Sciatic nerve (tissue), 2 donors: Measurements from ENCODE around the gene TUBB6. TPM values are rescaled to one million over a fixed set of nuclear protein-coding genes. Genes with fewer than 3 reads are reported as not detected.
A peak's percentile ranks its signal among the peaks of the same experiment; 100 is the strongest.

ENCODE experiments used
- ATAC-seq: fragments of 200-7000 bp; cut with Tn5 transposase; one replicate; pipeline ENCODE4 v1.9.1; 2020; ENCODE audit warnings: mild to moderate bottlenecking, moderate library complexity
- DNase-seq: peaks from one replicate; pipeline ENCODE4 v3.0.0-alpha.2; 2020; ENCODE audit warnings: low spot score
- intact Hi-C: fragments of 100-400 bp; cut with DNase I; formaldehyde crosslinking; loops from one replicate; pipeline ENCODE4 v1.14.2; 2022
- total RNA-seq: library from RNA; stranded (reverse); fragmentation: NEBNext Ultra II Directional; extraction: Animal tissue kit (Norgen Biotek cat#: 25700); gene quantifications from one replicate; pipeline ENCODE4 v1.2.1, GENCODE V29; 2021
- donor health status: DM: no; HTN: no; CAD: no.
- donor health status: DM: no; HTN: no; CAD: no.

Gene TUBB6
- 141 TPM for total RNA-seq

DNA sequence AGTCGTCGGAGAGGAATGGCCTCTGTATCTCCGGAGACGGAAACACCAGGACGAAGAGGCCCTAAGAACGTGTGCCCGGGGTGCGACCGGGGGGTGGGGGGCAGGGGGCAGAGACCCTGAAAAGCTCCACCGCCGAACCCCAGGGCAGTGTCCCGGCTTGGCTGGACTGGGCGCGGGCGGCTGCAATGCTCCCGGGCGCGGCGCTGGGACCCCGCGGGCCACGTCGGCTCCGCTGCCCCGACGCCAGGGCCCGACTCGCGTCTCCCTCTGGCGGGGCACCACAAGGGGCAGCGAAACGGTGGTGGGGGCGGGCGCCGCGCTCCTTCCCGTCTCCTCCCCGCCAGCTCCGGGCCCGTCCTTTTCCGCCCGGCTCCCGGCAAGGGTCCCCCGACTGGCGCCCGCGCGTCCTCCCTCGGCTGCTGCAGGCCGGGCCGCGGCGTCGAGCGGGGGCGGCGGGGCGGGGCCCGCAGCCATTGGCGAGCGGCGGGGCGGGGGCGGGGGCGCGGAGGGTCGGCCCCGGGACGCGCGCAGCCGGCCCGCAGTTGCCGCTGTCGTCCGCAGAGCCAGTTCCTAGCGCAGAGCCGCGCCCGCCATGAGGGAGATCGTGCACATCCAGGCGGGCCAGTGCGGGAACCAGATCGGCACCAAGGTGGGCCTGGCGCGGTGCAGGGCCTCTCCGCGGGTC is at the start of gene TUBB6:
TSS of gene TUBB6 (plus strand) at position 541 of the 685 bp plus-strand sequence. CDS start at position 593, 52 bp downstream.
- ATAC-seq (peak; percentile 52), DNase-seq (peak; percentile 85)
- intact Hi-C loops = no loop called here

DNA sequence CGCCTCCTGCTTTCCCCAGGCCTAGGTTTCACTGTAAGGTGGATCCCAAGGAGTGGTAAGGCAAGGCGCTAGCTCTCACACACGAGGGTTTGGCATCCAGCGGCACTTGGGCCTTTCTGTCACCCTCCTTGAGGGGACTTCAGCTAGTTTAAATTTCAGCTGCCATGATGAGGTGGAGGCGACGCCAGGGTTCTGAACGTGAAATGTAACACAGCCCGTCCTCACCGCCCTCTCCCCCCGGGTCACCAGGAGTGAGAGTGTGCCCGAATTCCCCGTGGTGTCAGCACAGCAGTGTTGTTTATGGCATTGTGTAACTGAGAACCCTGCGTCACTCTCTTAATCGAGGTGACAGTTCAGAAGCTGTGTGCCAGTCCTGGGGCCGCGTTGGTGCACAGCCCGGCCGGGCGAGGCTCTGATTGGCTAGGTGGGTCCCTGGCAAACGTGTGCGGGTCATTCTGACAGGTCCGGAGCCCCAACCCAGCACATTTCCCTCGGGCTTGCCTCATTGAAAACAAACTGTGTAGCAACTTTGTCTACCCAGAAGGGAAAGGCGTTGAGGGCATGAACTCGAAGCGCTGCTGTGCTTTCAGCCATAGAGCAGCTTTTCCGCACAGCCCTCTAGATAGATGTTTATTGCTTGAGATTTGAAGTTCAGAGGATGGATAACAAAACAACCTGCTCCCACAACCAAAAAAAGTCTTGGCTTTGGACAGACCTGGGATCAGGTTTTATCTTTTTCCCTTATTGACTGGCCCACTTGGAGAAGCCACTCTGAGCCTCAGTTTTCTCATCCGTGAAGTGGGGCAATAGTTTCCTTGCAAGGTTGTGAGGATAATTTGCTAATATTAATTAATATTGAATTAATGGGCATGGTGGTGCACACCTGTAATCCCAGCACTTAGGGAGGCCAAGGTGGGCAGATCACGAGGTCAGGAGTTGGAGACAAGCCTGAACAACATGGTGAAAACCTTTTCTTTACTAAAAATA is 49.0 kb upstream of the TUBB6 start:
- ATAC-seq = peak; percentile 38
- intact Hi-C loops = no loop called here
- no peak for DNase-seq

DNA sequence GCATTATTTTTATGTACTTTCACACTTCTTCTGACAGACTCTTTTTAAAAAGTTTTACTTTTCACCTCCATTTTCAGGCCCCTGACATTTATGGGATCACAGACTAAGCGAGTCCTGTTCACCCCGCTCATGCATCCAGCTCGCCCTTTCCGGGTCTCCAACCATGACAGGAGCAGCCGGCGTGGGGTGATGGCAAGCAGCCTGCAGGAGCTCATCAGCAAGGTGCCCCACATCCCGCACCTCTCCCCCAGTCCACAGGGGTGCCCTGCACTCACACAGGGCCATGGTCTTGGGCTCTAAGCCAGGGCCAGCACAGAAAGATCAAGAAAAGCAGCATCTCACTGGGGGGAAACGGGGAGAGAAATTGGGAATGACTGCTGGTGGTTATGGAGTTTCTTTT is 45.3 kb upstream of the TUBB6 start:
- intact Hi-C loops = no loop called here
- DNase-seq (no peak), ATAC-seq (no peak)

DNA sequence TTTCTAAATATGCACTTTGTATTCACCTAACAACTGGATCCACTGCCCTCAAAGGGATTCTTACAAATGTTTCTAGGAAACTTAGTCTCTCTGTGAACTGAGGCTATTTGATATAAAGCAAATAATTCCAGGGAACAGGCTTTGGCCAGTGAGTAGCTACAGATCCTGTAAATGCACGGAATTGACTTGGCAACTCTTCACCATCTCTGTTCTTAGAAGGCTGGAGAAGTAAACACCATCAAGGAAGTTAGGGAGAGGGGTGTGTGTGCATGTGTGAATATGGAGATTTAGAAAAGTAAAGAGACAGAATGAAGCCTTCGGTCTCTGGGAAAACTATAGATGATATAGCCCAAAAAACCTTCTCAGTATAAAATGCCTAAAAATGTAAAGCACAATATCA is 43.2 kb upstream of the TUBB6 start:
- no peak for ATAC-seq
- no peak for DNase-seq
- intact Hi-C loops = no loop called here

DNA sequence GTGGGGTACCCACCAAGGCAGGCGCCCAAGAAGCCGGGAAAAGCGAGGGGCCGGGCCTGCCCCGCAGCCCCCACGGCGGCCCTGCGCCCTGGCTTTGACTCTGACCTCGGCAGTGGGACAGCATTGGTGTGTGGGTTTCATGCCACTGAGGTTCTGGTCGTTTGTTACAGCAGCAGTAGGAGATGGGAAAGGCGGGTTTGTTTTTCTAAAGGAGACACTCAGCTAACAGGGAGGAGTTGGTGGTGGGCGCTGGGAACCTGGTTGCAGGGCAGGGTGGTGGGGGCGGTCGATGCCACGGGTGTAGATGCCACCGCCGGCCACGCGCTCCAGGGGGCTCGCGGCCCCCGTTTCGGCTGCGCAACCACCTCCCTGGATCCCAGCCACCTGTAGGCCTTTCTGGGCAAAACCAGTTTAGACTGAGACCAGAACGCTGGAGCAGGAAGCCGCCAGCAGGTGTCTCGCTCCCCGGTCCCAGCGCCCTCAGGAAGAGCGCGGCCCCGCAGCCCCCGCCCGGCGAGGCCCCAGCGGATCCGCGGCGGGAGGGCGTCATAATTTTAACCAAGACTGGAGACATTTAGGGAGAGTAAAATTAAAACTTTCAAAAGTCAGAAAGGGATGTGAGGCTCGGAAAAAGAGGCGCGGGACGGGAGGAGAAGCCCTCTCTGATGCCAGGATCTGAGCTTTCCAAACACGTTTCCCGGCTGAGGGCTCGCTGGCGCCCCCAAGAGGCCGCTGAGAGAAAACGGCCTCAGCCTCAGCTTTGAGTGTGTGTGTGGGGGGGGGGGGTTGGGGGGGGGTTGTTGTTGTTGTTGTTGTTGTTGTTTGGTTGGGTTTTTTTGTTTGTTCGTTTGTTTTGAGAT is 36.4 kb upstream of the TUBB6 start:
- intact Hi-C loops = no loop called here
- ATAC-seq = peak; percentile 91
- peak; percentile 85 for DNase-seq

DNA sequence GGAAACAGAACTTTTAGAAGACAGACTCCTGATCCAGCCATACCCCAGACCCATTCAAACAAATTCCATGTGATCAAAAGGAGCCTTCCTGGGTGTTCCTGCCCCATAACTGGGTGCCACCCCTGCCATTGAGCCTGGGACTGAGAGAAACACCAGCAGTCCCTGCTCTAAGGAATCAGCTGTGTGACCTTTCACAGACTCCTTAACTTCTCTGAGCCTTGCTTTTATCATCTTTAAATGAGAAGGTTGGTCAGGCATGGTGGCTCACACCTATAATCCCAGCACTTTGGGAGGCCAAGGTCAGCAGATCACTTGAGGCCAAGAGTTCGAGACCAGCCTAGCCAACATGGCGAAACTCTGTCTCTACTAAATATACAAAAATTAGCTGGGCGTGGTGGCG is 33.2 kb upstream of the TUBB6 start:
- intact Hi-C loops = no loop called here
- ATAC-seq = no peak
- DNase-seq = no peak

DNA sequence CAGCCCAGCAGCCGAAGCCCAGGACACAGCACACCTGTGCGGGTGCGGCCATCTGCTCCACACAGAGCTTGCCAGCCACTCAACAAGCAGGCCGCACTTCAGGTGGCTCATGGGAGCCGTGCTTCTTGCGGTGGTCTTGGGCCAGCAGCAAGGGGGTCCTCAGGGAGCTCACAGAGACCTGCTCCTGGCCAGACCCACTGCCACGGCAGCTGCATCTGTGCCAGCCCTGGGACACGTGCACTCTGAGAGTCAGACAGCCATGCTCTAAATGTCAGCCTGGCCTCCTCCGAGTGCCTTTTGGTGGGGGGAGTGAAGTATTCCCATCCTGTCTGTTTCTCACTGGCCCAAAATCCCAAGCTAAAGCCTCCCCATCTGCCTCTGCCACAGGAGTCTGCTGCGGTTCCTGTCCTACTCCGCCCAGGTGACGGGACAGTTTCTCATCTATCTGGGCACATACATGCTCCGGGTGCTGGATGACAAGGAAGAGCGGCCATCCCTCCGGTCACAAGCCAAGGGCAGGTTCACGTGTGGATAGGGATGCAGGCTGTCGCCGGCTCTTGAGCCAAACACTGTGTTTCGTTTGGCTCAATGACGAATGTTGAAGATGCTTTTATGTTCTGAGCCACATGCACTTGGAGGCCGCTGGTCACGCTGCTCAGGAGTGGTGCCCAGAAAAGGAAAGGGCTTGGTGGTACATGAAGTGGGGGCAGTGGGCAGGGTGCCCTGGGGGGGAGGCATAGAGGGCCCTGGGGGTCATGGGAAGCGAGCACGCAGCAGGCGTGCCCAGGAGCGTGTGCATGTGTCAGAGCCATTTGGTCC is 31.1 kb upstream of the TUBB6 start:
- DNase-seq (no peak), ATAC-seq (no peak)
- intact Hi-C loops = no loop called here

DNA sequence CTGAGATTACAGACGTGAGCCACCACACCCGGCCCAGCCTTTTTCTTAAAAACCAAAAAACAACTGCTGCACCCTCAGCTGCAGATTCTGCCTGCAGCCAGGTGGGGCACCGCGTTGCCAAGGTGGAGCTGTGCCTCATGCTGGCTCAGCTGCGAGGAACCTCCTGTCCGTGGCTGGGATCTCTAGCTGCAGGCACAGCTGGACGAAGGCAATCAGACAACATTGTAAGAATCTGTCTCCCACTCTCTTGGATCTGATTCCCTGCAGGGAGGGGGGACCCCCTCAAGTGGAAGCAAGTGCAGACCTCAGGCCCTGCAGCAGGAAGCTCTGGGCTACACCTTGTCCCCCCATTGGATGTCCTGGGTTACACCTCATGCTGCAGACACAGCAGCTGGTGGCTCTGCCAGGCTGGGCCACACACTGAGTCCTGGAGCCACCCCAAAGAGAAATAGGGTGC is 29.8 kb upstream of the TUBB6 start:
- ATAC-seq (peak; percentile 22), DNase-seq (no peak)
- intact Hi-C loops = no loop called here

DNA sequence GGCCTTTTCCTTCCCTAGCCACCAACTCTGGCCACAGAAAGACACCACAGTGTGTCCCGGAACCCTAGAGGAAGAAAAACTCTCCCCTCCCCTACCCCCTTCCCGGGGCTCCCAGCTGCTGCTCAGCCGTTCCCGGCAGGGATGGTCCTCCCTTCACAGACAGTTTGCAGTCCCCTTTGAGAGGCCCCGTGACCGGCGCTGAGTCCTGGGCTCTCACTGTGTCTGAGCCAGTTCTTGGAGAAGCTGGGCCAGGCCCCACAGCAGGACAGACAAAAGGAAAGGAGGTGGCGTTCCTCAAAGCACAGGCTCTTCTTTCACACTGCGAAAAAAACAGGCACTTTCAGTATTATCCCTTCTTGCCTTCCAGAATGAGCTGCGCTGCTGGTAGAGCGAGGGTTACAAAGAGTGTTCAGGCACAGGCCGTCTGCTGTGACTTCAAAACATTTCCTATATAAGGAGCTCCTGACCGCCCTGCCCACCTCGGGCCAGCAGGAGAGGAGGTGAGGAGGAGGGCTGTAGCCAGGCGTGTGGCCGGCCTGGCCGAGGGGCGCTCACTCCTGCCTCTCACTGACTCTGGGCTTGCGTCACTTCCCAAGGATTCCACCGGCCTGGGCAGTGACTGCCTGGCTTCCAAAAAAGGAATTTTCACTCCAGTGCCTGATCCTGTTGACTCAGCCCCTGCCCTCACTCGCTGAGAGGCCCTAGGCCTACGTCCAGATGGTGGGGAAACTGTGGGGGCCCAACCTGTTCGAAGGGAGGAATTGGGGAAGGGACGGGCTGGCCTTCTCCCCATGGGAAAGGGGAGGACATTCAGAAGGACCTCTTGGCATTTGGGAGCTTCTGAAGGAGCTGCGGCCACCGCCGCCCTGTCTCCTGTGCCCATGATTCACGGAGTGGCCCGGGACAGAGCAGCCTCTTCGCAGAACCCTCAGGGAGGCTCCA is 29.0 kb upstream of the TUBB6 start:
- DNase-seq = peak; percentile 87
- ATAC-seq = peak; percentile 97
- intact Hi-C loops = no loop called here

DNA sequence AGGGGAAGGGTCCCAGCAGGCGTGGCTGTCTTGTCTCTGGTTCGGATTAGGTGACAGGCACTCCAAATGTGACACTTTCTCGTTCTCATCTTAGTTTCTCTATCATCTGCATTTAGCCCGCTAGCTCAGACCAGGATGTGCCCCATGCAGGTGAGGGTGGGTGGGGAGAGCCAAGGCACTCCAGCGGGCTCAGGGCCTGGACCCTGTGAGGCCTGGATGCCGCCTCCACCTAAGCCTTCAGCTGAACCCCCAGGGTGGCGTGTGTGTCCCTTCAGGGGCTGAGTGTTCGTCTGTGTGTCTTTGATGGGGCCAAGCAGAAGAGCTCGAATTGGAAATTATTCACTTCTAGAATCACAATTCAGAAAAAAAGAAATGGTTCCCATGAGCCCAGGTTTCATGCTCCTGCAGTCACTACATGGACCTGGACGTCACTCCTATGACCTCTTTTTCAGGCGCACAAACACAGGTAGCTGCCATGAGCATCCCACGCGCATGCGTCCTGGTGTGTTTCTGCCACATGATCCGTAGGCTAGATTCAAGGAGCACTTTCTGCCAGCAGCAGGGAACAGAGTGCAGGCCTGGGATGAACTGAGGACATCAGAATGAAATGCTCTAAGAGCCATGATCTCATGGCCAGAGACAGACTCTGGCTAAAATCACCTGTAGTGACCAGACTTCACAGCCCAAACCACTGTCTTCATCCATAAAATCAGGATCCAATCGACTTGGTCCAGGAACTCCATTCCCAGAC is 28.1 kb upstream of the TUBB6 start:
- DNase-seq = no peak
- no peak for ATAC-seq
- intact Hi-C loops = no loop called here

DNA sequence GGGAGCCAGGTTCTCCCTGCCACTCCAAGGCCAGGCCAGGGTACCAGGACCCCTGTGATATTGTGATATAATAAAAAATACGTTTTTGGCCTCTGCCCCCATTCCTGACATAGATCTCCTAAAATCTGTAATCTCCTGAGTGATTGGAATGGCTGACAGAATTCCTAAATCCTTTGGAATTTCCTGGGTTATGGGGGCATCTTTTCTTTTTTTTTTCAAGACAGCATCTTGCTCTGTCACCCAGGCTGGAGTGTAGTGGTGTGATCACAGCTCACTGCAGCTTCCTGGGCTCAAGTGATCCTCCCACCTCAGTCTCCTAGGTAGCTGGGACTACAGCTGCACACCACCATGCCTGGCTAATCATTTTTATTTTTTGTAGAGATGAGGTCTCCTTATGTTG is 26.2 kb upstream of the TUBB6 start:
- intact Hi-C loops = no loop called here
- ATAC-seq (no peak), DNase-seq (no peak)

DNA sequence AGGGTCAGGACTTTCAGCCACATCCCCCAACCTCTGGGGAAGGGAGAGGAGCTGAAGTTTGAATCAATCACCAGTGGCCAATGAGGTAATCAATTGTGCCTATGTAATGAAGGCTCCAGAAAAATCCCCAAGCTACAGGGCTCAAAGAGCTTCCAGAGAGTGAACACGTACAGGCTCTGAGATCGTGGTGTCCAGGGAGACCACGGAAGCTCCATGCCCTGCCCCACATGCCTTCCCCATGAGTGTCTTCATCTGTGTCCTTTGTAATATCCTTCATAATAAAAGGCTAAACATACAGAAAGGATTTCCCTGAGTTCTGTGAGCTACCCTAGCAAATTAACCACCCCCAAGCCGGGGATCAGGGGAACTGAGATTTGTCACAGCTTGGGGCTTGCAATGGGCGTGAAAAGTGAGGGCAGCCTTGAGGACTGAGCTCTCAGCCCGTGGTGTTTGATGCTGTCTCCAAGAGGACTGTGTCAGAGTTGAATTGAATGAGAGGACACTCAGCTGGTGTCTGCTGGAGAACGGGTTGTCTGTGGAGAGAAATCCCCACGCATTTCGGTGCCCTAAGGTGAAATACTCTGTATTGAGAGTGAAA is 25.5 kb upstream of the TUBB6 start:
- intact Hi-C loops = no loop called here
- no peak for ATAC-seq
- no peak for DNase-seq

DNA sequence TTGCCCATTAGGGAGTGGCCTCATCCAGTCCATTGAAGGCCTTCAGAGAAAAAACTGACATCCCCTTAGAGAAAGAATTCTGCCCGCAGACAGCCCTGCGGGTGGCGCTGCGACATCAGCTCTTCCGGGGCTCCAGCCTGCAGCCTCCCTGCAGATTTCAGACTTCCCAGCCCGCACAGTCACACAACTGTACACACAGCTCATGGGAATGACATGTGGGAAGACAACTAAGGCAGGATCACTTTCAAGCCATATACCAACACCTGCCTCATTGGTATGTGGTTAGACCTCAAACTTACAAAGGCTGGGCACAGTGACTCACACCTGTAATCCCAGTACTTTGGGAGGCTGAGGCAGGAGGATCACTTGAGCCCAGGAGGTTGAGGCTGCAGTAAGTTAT is 24.8 kb upstream of the TUBB6 start:
- intact Hi-C loops = no loop called here
- ATAC-seq (no peak), DNase-seq (no peak)

DNA sequence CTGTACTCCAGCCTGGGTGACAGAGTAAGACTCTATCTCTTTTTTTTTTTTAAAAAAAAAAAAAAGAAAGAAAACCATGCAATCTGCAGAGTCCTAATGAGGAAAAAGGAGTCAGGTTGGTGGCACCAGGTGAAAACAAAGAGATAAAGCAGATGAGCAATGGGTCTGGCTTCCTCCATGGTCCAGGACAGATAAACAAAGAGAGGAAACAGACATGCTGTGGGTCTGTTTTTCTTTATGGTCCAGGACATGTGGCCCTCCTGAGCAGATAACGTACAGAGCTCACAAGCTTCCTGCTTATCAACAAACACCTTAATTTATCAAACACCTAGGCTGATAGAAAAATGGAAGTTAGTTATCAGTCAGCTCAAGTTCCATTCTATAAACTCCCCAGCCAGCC is 24.4 kb upstream of the TUBB6 start:
- DNase-seq (no peak), ATAC-seq (no peak)
- intact Hi-C loops = no loop called here

DNA sequence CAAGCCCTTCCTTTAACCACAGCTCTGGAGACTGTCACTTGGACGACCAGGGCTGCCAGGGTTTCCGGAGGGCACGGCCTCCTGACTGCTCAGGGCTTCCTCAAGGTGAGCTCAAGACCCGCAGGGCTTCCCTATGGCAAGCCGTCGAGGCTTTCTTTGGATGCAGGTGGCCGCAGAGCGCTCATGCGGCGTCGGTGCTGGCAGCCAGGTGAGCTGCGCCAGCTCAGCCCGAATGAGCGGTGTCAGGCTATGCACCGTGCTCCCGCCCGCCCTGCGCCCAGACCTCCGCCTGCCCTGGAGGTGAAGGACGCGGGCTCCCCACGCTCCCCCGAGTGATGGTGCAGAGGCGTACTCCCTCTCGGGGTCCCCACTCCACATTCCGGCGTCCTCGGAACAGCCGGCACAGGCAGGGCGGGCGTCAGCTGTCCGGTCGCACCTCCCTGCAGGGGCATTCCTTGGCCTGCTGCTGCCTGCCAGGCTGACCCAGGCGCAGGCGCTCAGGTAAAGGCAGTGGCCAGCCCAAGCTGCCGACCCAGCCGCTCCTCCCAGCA is 20.8 kb upstream of the TUBB6 start:
- DNase-seq = no peak
- intact Hi-C loops = no loop called here
- ATAC-seq = peak; percentile 60
